ENCODE measurements around the gene KRT33A. TPM values are rescaled to one million over a fixed set of nuclear protein-coding genes. Genes with fewer than 3 reads are reported as not detected.
A peak's percentile ranks its signal among the peaks of the same experiment; 100 is the strongest.

Gene KRT33A
- total RNA-seq, 1 experiment from 2014 or later = not detected

- ChIA-PET CTCF (interaction anchor here (0.6 to 5.3 kb wide), 13 partner anchors 10 to 465 kb away, joined by 3 to 57 read pairs (median 4); partner anchors contain the start of gene KRT37), POLR2A (interaction anchor here (0.7 kb wide), 1 partner anchor 415 kb away, joined by 3 read pairs; no protein-coding TSS in a partner anchor)
- DNase-seq (ENCODE audit: unreplicated experiment) = peak; percentile 51
- no peaks in the 10 kb centered on the region for H3K36me3 Mint-ChIP-seq (ENCODE audit: insufficient read depth, unreplicated experiment)
- H3K27ac Mint-ChIP-seq (ENCODE audit: low read depth, unreplicated experiment) = no peak overlapping the region
- no peaks in the 10 kb centered on the region for H3K4me1 Mint-ChIP-seq (ENCODE audit: insufficient read depth, unreplicated experiment)
- no peak overlapping the region for H3K4me3 Mint-ChIP-seq (ENCODE audit: unreplicated experiment)
- no TSS peak for BruUV-seq (replicated peaks)
- intact Hi-C loops (cut with micrococcal nuclease) = loop anchor here (1.0 to 10.0 kb wide), 3 partner anchors 172 to 700 kb away; no protein-coding TSS in a partner anchor
- H3K27me3 Mint-ChIP-seq (ENCODE audit: insufficient read depth, unreplicated experiment) = no peaks in the 10 kb centered on the region
- peaks cover 5% of the 10 kb centered on the region for H3K9me3 Mint-ChIP-seq (ENCODE audit: unreplicated experiment)
- TF ChIP-seq, protein P1, sequence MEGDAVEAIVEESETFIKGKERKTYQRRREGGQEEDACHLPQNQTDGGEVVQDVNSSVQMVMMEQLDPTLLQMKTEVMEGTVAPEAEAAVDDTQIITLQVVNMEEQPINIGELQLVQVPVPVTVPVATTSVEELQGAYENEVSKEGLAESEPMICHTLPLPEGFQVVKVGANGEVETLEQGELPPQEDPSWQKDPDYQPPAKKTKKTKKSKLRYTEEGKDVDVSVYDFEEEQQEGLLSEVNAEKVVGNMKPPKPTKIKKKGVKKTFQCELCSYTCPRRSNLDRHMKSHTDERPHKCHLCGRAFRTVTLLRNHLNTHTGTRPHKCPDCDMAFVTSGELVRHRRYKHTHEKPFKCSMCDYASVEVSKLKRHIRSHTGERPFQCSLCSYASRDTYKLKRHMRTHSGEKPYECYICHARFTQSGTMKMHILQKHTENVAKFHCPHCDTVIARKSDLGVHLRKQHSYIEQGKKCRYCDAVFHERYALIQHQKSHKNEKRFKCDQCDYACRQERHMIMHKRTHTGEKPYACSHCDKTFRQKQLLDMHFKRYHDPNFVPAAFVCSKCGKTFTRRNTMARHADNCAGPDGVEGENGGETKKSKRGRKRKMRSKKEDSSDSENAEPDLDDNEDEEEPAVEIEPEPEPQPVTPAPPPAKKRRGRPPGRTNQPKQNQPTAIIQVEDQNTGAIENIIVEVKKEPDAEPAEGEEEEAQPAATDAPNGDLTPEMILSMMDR (IDR thresholded peaks at IDR 0.05; ENCODE audit: unreplicated experiment) = peak; percentile 35
These were observed 26.2 kb downstream of the KRT33A start for GRCh38 chr17:41324180-41325075.

GRCh38 chr17:41322903-41323895 is 27.4 kb downstream of the KRT33A start:
- H3K9me3 Mint-ChIP-seq (ENCODE audit: unreplicated experiment) = peaks cover 10% of the 10 kb centered on the region
- POLR2A ChIA-PET = interaction anchor here (0.7 to 3.1 kb wide), 6 partner anchors 23 to 466 kb away, joined by 3 to 19 read pairs (median 4); no protein-coding TSS in a partner anchor
- CTCF ChIA-PET = interaction anchor here (0.6 to 5.3 kb wide), 57 partner anchors 7 to 521 kb away, joined by 3 to 57 read pairs (median 4); partner anchors contain the start of genes KRT36, KRT37, KRTAP1-4 and KRTAP4-1

DNA sequence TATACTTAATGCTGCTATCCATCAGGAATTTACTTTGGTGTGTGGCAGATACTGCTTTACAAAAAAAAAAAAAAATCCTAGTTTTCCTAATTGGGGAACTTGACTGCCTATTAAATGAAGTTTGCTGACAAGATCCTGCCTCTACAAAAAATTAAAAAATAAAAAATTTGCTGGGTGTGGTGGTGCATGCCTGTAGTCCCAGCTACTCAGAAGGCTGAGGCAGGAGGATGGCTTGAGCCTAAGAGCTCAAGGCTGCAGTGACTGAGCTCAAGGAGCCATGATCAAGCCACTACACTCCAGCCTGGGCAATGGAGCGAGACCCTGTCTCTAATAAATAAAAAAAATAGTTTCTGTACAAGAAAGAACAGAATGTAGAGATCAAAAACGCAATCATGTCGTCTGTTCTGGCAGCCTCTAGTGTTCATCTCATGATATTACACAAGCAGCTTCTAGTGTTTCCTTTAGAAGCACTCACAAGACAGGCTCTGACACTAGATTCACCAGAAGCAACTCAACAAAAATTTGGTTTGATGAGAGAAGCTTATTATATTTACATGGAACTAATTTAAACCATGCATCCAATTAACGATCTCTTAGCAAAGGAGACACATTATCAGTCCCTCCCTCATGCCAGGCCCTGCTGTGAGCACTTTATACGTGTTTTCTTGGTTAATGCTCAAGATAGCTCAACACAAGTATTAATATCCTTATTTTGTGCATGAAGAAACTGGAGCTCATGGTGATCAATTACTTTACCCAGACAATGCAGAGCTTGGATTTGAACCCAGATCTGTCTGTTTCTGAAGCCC is 28.3 kb downstream of the KRT33A start:
- Mint-ChIP-seq H3K27ac (ENCODE audit: low read depth, unreplicated experiment) (no peak overlapping the region), H3K9me3 (ENCODE audit: unreplicated experiment) (peaks cover 10% of the 10 kb centered on the region)

More at GRCh38 chr17:41322903-41323895, 27.4 kb downstream of the KRT33A start:
- Mint-ChIP-seq H3K36me3 (ENCODE audit: insufficient read depth, unreplicated experiment) (no peaks in the 10 kb centered on the region), H3K4me3 (ENCODE audit: unreplicated experiment) (no peak overlapping the region), H3K27ac (ENCODE audit: low read depth, unreplicated experiment) (no peak overlapping the region), H3K4me1 (ENCODE audit: insufficient read depth, unreplicated experiment) (no peaks in the 10 kb centered on the region), H3K27me3 (ENCODE audit: insufficient read depth, unreplicated experiment) (no peaks in the 10 kb centered on the region)
- intact Hi-C loops (cut with micrococcal nuclease) = loop anchor here (1.0 to 10.0 kb wide), 5 partner anchors 226 to 698 kb away; no protein-coding TSS in a partner anchor
- BruUV-seq (replicated peaks) = no TSS peak
- TF ChIP-seq, protein P1 (IDR thresholded peaks at IDR 0.05; ENCODE audit: unreplicated experiment) = no peak
- DNase-seq (ENCODE audit: unreplicated experiment) = no peak

More for the DNA sequence above, 28.3 kb downstream of the KRT33A start:
- no TSS peak for BruUV-seq (replicated peaks)
- ChIA-PET POLR2A (interaction anchor here (0.6 to 3.1 kb wide), 10 partner anchors 20 to 465 kb away, joined by 3 to 19 read pairs (median 5); partner anchors contain the start of gene KRTAP29-1), CTCF (interaction anchor here (0.6 to 5.3 kb wide), 51 partner anchors 8 to 520 kb away, joined by 3 to 57 read pairs (median 4); partner anchors contain the start of genes KRT36, KRTAP1-4, KRTAP4-1 and KRTAP4-2)
- DNase-seq (ENCODE audit: unreplicated experiment) = peak; percentile 61
- intact Hi-C loops (cut with micrococcal nuclease) = loop anchor here (1.0 to 10.0 kb wide), 5 partner anchors 227 to 697 kb away; no protein-coding TSS in a partner anchor
- TF ChIP-seq, protein P1 (IDR thresholded peaks at IDR 0.05; ENCODE audit: unreplicated experiment) = peak; percentile 76
- Mint-ChIP-seq H3K27me3 (ENCODE audit: insufficient read depth, unreplicated experiment) (no peaks in the 10 kb centered on the region), H3K4me3 (ENCODE audit: unreplicated experiment) (no peak overlapping the region), H3K36me3 (ENCODE audit: insufficient read depth, unreplicated experiment) (no peaks in the 10 kb centered on the region), H3K4me1 (ENCODE audit: insufficient read depth, unreplicated experiment) (no peaks in the 10 kb centered on the region)
